ENCODE measurements around the gene AFF1. TPM values are rescaled to one million over a fixed set of nuclear protein-coding genes. Genes with fewer than 3 reads are reported as not detected.
A peak's percentile ranks its signal among the peaks of the same experiment; 100 is the strongest.
"Not testable (repeated sequence)": the region's sequence is repeated elsewhere in the genome, so short reads cannot be mapped to it uniquely, and the experiment has no call there.

The AFF1 gene
- polyA plus RNA-seq, 10 donors, result 15.5 to 31.3 (median 22.0) TPM

DNA sequence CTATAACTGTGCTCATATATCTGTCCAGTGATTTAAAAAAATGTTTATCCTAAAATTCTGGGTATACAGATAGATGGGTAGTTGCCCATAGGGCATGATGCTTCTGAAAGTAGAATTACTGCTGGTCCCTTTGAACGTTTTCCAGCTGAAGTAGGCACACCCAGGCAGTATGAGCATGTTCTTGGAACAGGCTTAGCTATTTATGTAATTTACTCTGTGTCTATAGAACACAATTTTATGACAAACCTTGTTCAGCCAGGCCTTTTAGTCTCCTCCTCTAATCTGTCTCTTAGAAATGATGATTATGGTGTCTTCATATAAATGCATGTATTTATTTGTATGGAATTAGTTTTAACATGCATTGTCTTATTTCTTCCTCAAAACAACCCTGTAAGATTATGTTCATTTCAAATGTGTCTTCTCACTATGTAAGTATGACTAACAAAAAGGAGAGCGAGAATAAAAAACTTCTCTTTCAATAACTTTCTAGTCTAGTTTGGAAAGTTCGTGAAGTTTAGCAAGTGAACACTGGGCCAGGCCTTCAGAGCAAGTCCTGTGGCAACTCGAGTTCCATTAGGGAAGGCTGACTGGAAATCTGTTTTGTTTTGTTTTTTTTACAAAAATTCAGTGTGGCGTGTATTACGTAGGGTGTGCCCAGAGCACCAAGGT, 142.0 kb downstream of the AFF1 start:
- no peak for DNase-seq

DNA sequence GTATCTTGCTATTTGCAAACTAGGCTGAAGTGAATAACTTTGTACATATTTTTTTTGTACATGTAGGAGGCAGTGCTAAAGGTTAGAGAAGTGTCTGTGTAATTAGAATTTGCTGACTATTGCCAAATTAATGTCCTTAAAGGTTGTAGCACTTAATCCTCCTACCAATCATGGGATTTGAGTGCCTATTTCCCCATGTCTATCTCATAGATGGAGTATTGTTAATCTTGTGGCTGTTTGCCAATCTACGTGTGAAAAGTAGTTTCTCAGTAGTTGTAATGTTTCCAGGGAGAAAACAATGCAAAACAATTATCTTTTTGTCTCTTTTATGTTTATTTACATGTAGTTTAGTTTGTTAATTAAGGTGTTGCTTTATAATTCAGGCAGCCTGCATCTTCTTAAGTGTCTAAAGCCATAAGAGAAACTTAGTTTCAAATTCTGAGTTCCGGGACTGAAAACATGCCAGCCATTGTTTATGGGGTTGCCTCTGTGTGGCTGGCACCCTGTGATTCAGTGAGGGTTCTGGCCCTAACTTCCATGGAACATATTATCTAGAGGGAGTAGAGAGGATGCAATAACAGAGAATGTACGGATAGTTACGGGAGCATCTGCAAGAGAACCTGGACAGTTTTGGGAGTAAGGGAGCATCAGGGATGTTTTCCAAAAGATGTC, 143.2 kb downstream of the AFF1 start:
- DNase-seq, result no peak

- DNase-seq, result peak in 1 of 3 donors; percentile 65
Observed at GRCh38 chr4:87078987-87079486, 144.2 kb downstream of the AFF1 start.

DNA sequence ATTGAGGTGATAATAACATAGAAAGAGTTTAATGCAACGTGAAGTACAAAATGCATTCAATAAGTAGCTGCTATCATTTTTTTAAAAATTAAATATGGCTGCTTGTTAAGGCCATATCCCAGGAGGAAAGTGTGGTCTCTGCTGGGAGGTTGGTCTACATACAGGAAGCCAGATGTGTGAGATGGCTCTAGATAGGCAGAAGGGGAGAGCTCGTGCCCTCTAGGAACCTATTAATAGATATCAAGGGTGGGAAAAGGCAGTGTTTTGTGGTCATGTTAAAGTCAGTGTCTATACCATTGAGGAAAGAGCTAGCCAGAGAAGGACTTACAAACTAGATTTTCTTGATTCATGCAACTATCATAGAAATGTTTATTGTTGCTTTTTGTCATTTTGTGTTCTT, 145.2 kb downstream of the AFF1 start:
- no peak for DNase-seq

DNA sequence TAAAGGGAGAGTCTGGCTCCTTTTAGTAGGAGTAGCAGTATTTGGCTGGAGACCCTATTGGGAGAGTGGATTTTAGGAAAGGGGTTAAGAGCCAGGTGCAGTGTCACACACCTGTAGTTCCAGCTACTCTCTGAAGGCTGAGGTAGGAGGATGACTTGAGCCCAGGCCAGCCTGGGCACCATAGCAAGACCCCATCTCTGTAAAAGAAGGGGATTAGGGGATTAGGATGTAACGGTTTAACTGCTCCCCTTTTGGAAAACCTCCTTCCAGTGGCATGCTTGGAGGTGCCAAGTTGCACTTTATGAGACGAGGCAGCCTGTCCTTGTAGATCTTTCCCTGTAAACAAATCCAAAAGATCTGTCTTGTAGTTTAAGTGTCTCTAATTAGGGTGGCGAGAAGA, 145.7 kb downstream of the AFF1 start:
- DNase-seq, result no peak

- DNase-seq, result peak in 1 of 3 donors; percentile 66
Observed at GRCh38 chr4:87081826-87082225, 147.0 kb downstream of the AFF1 start.

DNA sequence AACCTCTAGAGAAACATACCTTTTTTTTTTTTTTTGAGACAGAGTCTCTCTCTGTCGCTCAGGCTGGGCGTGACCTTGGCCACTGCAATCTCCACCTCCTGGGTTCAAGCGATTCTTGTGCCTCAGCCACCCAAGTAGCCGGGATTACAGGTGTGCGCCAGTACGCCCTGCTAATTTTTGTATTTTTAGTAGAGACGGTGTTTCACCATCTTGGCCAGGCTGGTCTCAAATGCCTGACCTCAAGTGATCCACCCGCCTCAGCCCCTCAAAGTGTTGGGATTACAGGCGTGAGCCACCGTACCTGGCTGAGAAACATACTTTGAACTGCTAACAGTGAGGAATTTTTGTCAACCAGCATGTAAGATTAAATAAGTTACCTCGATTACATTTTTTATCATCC, 150.9 kb downstream of the AFF1 start:
- not testable (repeated sequence) for DNase-seq

- no peak for DNase-seq
Observed at GRCh38 chr4:87086143-87086805, 151.5 kb downstream of the AFF1 start.

- DNase-seq, result no peak
Observed at GRCh38 chr4:87087015-87087414, 152.2 kb downstream of the AFF1 start.

DNA sequence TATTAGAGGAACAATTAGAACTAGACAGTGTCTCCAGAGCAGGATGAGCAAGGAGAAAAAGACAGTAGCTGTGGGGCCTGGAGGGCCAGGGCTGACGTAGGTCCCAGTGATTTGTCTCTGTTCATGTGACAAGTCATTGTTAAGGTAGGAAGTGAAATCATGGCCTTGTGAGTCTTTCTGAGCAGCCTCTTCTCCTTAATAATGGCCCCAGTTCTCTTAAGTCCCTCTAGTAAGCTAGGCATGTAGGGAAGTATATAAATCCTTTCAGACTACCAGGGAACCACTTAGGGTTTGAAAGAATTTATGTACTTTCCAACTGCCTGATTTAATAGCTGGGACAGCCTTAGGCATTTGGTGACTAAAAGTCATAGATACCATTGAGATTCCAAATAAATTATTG, 152.6 kb downstream of the AFF1 start:
- no peak for DNase-seq

- no peak for DNase-seq
Observed at GRCh38 chr4:87088186-87088585, 153.4 kb downstream of the AFF1 start.

GRCh38 chr4:87089368-87089767, 154.6 kb downstream of the AFF1 start:
- no peak for DNase-seq

GRCh38 chr4:87090305-87090704, 155.5 kb downstream of the AFF1 start:
- no peak for DNase-seq

DNA sequence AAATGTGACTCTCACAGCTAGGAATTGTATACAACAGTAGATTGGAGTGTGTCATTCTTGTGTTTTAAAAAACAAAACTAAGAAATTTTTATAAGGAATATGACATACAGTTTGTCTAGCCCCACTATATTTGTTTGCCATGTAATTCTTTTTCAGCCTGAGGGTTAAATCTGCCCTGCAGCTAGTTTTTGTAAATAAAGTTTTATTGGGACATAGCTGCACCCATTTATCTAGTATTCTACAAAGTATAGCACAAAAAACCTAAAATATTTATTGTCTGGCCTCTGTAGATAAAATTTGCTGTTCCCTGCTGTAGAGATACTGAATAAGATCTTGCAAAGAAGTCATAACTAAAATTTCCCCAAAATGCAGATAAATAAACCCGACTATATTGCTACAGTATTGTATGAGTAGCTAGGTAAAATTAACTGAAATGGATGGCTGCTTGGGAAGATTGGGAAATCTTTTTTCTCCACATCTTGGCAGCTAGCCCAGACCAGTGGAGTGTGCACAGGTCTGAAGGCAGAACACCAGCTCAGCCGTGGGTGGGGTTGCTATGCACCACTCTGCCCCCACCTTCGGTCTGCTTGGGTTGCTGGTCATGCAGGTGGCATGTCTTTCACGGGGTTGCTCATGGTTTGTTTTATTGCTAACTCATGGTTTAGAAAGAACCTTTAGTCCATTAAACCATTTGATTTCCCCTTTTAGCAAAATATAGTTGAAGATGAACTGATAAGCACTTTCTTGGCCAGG, 157.8 kb downstream of the AFF1 start:
- no peak for DNase-seq

GRCh38 chr4:87093443-87094123, 158.8 kb downstream of the AFF1 start:
- peak in 1 of 3 donors; percentile 72 for DNase-seq

GRCh38 chr4:87097075-87097474, 162.3 kb downstream of the AFF1 start:
- no peak for DNase-seq

- no peak for DNase-seq
Observed at GRCh38 chr4:87100168-87100567, 165.4 kb downstream of the AFF1 start.

DNA sequence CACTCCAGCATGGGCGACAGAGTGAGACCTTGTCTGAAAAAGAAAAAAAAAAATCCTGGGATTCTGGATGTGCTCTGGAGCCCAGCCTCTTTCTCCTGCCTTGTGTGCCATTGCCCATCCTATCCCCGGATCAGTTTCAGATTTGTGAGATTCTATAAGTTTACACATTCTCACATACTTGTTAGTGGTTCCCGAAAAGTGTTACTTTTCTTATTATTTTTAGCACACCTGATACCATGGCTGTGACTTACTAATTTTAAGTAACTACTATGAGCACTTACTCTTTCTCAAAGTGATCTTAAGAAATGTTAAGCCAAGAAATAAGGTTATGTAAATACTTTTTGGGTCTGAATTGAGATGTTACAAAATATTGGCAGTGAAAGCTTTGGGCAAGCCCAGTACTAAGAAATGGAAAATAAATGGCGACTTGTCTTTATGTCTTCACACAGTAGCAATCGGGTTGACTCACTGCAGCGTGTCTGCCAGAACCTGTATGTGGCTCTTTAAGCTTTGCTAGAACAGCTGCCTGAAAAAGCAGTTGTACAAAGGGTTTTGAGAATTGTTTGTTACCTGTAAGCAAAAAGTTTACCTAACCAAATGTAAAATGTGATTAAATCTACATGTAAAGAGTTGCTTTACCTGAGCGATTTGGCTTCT, 166.9 kb downstream of the AFF1 start:
- no peak for DNase-seq

- no peak for DNase-seq
Observed at GRCh38 chr4:87103086-87103485, 168.3 kb downstream of the AFF1 start.

DNA sequence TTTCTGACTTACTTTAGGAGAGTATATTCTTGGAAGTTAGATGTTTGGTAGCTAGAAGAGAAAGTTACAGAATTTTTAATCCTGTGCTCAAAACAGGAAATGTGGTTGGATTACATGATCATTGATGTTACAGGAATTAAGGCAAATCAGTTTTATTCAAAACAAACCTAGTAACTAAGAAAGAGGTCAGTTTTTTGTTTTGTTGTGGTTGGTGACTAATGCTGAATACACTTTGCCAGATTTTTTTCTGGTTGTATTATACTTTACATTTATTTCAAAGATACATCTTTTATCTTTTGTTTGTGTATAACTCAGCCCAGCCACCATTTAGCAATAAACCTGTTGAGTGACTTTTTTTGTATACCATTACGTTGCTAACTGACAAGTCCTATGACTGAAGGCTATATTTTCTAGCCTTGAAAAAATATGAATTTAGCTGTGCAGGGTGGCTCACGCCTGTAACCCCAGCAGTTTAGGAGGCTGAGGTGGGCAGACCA, 168.9 kb downstream of the AFF1 start:
- DNase-seq, result peak in 1 of 3 donors; percentile 40
